ENCODE results near the gene SLC9A3.

Gene SLC9A3

DNA sequence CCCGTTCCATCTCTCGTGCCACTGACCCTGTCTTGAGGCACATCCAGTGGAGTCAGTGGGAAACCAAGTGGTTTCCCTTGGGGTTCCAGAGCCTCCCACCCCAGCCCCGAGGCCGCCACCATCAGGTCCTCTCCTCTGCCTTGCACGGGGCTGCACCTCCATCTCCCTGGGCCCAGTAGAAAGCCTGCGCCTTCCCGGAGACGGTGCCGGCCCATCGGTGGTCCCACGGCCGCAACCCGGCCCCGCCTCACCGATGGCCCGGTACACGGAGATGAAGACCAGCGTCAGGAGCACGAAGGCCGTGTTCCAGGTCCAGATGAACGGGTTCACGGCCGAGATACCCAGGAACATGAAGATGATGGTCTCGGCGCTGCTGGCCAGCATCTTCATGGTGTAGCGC lies 41.2 kb downstream of the SLC9A3 start:
- Histone ChIP-seq H3K27ac (ENCODE audit: low read depth, low read length) (no peak overlapping the region), H3K27me3 (ENCODE audit: control insufficient read depth, insufficient read depth, low read length) (peaks cover 15% of the 10 kb centered on the region), H3K36me3 (ENCODE audit: control insufficient read depth, insufficient read depth, low read length) (no peaks in the 10 kb centered on the region), H3K9ac (ENCODE audit: low read length) (no peak overlapping the region), H3K4me3 (ENCODE audit: low read length) (no peak overlapping the region), H3K4me1 (ENCODE audit: control insufficient read depth, insufficient read depth, low read length) (no peaks in the 10 kb centered on the region)

DNA sequence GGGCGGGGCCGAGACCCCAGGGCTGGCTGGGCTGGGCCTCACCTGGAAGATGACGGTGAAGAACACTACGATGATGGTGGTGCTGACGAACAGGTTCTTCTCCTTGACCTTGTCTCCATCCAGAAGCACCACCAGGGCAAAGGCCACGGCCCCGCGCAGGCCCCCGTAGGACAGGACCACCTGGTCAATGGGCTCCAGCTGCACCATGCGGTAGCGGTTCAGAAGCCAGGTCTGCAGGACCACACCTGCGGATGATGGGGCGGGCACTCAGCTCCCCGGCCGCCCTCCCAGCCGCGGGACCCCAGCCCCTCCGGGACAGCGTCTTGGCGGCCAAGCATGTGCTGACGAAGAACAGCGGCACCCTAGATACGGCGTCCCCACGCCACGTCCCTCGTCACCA lies 41.7 kb downstream of the SLC9A3 start:
- Histone ChIP-seq H3K4me1 (ENCODE audit: control insufficient read depth, insufficient read depth, low read length) (no peaks in the 10 kb centered on the region), H3K27ac (ENCODE audit: low read depth, low read length) (no peak overlapping the region), H3K4me3 (ENCODE audit: low read length) (no peak overlapping the region), H3K9ac (ENCODE audit: low read length) (no peak overlapping the region), H3K27me3 (ENCODE audit: control insufficient read depth, insufficient read depth, low read length) (peaks cover 17% of the 10 kb centered on the region), H3K36me3 (ENCODE audit: control insufficient read depth, insufficient read depth, low read length) (no peaks in the 10 kb centered on the region)

DNA sequence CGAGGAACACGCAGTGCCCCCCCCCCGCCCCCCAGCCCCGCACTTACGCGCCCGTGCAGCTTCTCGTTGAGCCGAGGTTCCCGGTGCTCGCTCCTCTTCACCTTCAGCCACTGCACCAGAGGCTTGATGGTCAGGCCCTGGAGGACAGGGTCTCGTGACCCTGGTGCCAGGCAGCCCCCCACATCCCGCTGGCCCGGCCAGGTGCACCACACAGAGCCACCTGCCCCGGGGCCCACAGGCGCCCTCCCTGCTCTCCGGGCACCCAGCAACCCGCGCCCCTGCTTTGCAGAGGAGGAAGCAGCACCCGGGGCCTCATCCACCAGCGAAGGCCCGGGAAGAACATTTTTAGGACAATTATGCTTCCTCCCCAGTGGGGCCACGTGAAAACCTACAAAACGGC lies 42.2 kb downstream of the SLC9A3 start:
- Histone ChIP-seq H3K27me3 (ENCODE audit: control insufficient read depth, insufficient read depth, low read length) (peaks cover 21% of the 10 kb centered on the region), H3K27ac (ENCODE audit: low read depth, low read length) (no peak overlapping the region), H3K4me3 (ENCODE audit: low read length) (no peak overlapping the region), H3K4me1 (ENCODE audit: control insufficient read depth, insufficient read depth, low read length) (no peaks in the 10 kb centered on the region), H3K36me3 (ENCODE audit: control insufficient read depth, insufficient read depth, low read length) (no peaks in the 10 kb centered on the region), H3K9ac (ENCODE audit: low read length) (no peak overlapping the region)

DNA sequence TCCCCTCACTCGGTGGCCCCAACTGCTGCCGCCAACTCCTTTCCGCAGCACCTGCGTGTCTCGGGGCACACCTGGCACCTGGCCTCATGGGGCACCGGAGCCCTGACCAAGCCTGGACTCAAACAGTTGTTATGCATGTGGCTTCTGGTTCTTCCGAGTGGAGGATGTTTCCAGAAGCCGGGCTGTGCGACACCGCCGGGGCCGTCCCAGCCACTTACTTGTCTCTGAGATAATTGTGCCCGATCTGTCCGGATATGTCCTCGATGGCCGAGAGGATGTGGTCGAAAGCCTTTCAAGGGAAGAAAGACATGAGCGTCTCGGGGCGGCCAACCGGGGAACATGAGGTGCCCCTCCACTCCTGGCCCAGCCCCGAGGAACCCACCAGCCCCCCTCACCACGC lies 42.9 kb downstream of the SLC9A3 start:
- peaks cover 27% of the 10 kb centered on the region for H3K27me3 ChIP-seq (ENCODE audit: control insufficient read depth, insufficient read depth, low read length)
- H3K9ac ChIP-seq (ENCODE audit: low read length) = no peak overlapping the region
- no peaks in the 10 kb centered on the region for H3K4me1 ChIP-seq (ENCODE audit: control insufficient read depth, insufficient read depth, low read length)
- no peak overlapping the region for H3K4me3 ChIP-seq (ENCODE audit: low read length)
- no peak overlapping the region for H3K27ac ChIP-seq (ENCODE audit: low read depth, low read length)
- H3K36me3 ChIP-seq (ENCODE audit: control insufficient read depth, insufficient read depth, low read length) = no peaks in the 10 kb centered on the region

DNA sequence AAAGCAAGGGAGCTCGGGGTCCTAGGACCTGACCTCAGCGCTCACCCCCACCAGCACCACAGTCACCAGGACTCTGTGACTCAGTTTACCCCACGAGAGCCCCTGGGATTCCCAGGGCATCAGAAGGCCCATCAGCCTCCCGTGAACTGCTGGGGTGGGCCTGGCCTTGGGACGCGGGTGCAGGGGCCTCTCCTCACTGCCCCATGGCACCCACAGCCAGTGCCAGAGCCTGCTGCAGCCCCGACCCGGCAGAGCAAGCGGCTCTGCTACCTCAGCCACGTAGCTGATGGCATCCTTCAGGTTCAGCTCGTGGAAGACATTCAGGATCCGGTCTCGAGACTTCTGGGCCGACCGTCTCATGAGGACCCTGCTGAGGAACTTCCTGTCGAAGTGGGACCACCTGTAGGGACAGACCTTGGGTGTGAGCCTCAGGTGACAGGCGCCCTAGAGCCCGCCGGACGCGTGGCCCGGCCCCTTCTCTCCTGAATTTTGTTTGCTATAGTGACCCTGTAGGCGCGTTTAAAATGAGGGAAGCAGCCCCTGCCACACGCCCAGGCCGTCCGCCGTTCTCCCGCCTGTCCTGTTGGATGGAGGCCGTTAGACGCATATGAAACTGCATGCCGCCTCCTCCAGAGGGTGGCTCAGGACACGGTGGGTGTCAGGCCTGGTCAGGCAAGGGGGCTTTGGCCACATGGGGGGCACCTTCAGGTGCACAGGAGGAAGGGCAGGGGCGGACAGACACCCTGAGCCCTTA lies 44.5 kb downstream of the SLC9A3 start:
- peaks cover 37% of the 10 kb centered on the region for H3K27me3 ChIP-seq (ENCODE audit: control insufficient read depth, insufficient read depth, low read length)

DNA sequence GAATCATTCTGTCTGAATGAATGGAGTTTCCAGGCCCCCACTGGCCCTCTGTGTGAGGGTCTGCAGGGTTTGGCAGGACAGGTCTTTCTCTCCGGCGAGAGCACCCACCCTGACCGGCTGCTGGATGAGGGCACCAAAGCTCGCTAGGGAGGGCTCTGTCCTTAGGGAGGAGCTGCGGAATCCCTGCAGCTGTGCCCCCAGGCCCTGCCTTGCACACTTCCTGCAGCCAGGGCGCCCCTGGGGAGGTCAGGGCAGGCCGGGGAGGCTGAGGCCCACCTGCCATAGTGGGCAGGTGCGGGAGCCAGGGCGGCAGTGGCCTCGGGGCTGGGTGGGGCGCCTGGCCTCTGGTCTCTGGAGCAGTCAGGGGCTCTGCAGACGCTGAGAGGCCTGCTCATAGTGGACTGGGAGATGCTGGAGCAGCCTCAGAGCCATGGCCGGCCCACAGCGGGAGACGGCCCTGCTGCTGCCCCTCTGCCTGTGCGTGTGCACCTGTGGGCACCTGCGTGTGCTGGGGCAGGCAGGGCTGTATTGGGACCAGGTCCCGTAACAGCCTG lies 45.2 kb downstream of the SLC9A3 start:
- Histone ChIP-seq H3K36me3 (ENCODE audit: control insufficient read depth, insufficient read depth, low read length) (no peaks in the 10 kb centered on the region), H3K27me3 (ENCODE audit: control insufficient read depth, insufficient read depth, low read length) (peaks cover 38% of the 10 kb centered on the region), H3K27ac (ENCODE audit: low read depth, low read length) (no peak overlapping the region), H3K4me1 (ENCODE audit: control insufficient read depth, insufficient read depth, low read length) (peaks cover 3% of the 10 kb centered on the region), H3K9ac (ENCODE audit: low read length) (no peak overlapping the region), H3K4me3 (ENCODE audit: low read length) (no peak overlapping the region)

More for the DNA sequence above, 44.5 kb downstream of the SLC9A3 start:
- Histone ChIP-seq H3K9ac (ENCODE audit: low read length) (no peak overlapping the region), H3K4me3 (ENCODE audit: low read length) (no peak overlapping the region), H3K27ac (ENCODE audit: low read depth, low read length) (no peak overlapping the region), H3K36me3 (ENCODE audit: control insufficient read depth, insufficient read depth, low read length) (no peaks in the 10 kb centered on the region), H3K4me1 (ENCODE audit: control insufficient read depth, insufficient read depth, low read length) (peaks cover 2% of the 10 kb centered on the region)

DNA sequence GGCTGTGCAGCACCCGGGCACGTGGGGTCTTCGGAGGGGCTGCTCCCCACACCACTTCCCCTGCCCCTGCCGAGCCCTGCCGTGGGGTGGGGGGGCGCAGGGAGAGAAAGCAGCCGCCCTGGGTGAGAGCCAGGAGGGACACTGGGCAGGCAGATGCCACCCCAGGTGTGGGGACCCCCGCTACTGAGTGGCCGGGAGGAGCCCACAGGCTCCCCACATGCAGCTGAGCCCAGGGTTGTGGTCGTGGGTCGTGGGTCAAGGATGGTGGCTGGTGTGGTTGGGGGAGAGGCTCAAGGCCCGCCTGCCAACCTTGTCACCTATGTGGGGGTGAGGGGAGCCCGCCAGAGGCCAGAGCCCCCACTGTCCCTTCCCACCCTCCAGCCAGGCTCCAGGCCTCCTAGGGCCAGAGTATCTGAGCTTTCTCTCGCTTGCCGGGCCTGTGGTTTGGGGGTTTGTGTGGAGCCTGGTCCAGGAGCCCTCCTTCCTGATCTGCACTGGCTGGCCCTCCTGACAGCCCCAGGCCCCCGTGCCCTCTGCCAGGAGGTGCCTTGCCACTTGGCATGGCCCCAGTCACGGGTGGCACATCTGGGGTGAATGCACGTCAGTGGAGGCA lies 45.8 kb downstream of the SLC9A3 start:
- Histone ChIP-seq H3K4me3 (ENCODE audit: low read length) (no peak overlapping the region), H3K9ac (ENCODE audit: low read length) (no peak overlapping the region), H3K36me3 (ENCODE audit: control insufficient read depth, insufficient read depth, low read length) (no peaks in the 10 kb centered on the region), H3K27me3 (ENCODE audit: control insufficient read depth, insufficient read depth, low read length) (peaks cover 38% of the 10 kb centered on the region), H3K27ac (ENCODE audit: low read depth, low read length) (no peak overlapping the region), H3K4me1 (ENCODE audit: control insufficient read depth, insufficient read depth, low read length) (peaks cover 3% of the 10 kb centered on the region)

DNA sequence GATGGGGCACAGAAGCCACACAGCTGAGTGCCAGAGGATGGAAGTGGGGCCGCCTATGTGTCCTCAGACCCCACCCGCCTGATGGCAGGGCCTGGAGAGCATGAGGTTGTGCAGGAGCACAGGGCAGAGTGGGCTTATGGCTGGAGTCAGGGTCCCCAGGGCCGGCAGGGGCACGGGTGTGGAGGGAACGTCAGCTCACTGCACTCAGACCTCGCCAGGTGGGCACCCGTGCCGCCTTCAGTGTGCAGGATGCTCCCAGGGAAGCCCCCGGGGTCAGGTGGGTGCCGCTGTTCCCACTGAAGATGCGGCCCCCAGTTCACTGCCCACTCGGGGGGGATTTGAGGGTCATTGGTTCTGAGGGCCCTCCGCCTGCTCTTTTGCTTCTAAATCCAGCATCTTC lies 46.4 kb downstream of the SLC9A3 start:
- peaks cover 3% of the 10 kb centered on the region for H3K4me1 ChIP-seq (ENCODE audit: control insufficient read depth, insufficient read depth, low read length)
- no peak overlapping the region for H3K27ac ChIP-seq (ENCODE audit: low read depth, low read length)
- H3K27me3 ChIP-seq (ENCODE audit: control insufficient read depth, insufficient read depth, low read length) = peaks cover 38% of the 10 kb centered on the region
- no peak overlapping the region for H3K9ac ChIP-seq (ENCODE audit: low read length)
- no peak overlapping the region for H3K4me3 ChIP-seq (ENCODE audit: low read length)
- no peaks in the 10 kb centered on the region for H3K36me3 ChIP-seq (ENCODE audit: control insufficient read depth, insufficient read depth, low read length)

DNA sequence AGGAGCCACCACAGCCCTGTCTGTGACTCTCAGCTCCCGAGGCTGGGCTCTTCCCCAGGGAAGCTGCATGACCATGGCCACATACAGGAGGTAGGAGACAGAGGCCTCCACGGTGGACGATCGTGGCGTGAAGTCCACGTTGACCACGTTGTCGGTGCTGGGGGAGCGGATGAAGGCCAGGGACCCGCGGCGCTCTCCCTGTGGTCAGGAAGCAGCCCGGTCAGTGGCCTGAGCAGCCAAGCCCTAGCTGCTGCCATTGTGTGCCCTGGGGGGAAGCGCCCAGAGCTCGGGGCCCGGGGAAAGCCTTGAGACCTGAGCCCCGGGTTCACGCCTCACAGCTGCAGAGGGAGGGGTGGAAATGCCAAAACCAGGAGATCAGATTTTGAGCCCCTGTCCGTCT lies 47.0 kb downstream of the SLC9A3 start:
- Histone ChIP-seq H3K4me3 (ENCODE audit: low read length) (no peak overlapping the region), H3K27ac (ENCODE audit: low read depth, low read length) (no peak overlapping the region), H3K27me3 (ENCODE audit: control insufficient read depth, insufficient read depth, low read length) (peaks cover 38% of the 10 kb centered on the region), H3K36me3 (ENCODE audit: control insufficient read depth, insufficient read depth, low read length) (no peaks in the 10 kb centered on the region), H3K4me1 (ENCODE audit: control insufficient read depth, insufficient read depth, low read length) (peaks cover 3% of the 10 kb centered on the region), H3K9ac (ENCODE audit: low read length) (no peak overlapping the region)

DNA sequence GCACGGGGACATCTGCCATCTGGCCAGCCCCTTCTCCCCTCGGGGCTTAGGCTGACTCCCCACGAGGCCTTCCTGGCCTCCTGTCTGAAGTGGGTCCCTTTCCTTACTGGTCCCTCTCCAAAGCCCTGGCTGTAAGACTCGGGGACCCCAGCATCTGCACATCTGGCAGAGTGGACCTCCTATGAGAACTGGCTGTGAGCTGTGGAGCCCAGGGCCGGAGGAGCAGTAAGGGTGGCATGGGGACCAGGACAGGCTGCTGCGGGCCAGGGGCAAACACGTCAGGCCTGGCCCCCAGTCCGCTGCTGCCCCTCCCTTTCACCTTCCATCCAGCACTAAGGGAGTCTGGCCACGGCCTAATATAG lies 47.5 kb downstream of the SLC9A3 start:
- H3K9ac ChIP-seq (ENCODE audit: low read length) = no peak overlapping the region
- H3K4me3 ChIP-seq (ENCODE audit: low read length) = no peak overlapping the region
- peaks cover 5% of the 10 kb centered on the region for H3K4me1 ChIP-seq (ENCODE audit: control insufficient read depth, insufficient read depth, low read length)
- H3K27me3 ChIP-seq (ENCODE audit: control insufficient read depth, insufficient read depth, low read length) = peaks cover 38% of the 10 kb centered on the region
- no peak overlapping the region for H3K27ac ChIP-seq (ENCODE audit: low read depth, low read length)
- H3K36me3 ChIP-seq (ENCODE audit: control insufficient read depth, insufficient read depth, low read length) = no peaks in the 10 kb centered on the region

DNA sequence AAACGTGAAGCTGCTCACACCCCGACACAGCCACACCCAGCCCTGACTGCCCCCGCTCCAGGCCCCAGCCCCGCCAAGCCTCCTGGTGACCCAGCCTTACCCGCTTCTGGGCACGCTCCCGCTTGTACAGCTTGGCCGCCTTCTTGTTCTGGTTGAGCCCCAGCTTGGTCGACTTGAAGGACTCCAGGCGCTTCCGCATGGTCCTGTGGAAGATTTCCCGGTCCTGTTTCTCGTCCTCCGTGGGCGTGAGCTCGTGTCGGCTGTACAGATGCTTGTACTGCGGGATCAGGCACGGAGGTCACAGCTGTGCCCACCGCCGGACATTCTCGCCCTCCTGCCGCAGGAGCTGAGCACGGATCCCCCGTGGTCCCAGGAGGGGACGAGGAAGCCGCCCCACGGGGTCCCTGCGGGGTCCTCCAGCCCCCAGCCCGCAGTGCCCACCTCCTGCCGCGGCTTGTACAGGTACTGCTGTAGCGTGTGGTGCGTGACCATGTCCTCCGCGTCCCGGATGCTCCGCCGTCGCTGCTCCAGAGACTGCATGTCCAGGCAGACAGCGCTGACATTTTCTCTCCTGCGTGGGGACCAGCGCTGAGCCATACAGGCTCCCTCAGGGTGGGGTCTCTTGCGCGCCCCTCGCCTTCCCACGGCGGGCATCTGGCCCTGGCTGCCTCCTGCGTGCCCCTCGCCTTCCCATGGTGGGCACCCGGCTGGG lies 48.0 kb downstream of the SLC9A3 start:
- peaks cover 6% of the 10 kb centered on the region for H3K4me1 ChIP-seq (ENCODE audit: control insufficient read depth, insufficient read depth, low read length)
- H3K4me3 ChIP-seq (ENCODE audit: low read length) = no peak overlapping the region
- no peak overlapping the region for H3K9ac ChIP-seq (ENCODE audit: low read length)
- no peak overlapping the region for H3K27ac ChIP-seq (ENCODE audit: low read depth, low read length)
- H3K27me3 ChIP-seq (ENCODE audit: control insufficient read depth, insufficient read depth, low read length) = peaks cover 38% of the 10 kb centered on the region
- no peaks in the 10 kb centered on the region for H3K36me3 ChIP-seq (ENCODE audit: control insufficient read depth, insufficient read depth, low read length)

DNA sequence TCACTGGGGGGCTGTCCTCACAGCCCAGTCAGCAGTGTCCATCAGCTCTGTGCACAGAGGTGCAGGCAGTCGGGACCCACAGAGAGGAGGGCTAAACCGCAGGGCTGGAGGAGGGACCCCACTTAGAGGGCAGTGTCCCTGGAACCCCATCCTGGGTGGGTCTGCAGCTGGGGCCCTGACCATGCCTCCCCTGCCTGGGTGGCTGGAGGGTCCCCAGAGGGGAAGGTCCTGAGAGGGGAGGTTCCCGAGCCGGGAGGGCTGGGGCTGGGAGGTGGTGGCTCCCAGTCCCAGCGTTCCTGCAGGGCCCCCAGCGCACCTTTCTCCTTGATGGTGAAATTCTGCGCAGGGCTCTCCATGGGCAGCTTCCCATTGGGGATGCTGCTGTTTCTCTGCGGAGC lies 48.5 kb downstream of the SLC9A3 start:
- Histone ChIP-seq H3K27me3 (ENCODE audit: control insufficient read depth, insufficient read depth, low read length) (peaks cover 38% of the 10 kb centered on the region), H3K36me3 (ENCODE audit: control insufficient read depth, insufficient read depth, low read length) (no peaks in the 10 kb centered on the region), H3K9ac (ENCODE audit: low read length) (no peak overlapping the region), H3K4me3 (ENCODE audit: low read length) (no peak overlapping the region), H3K27ac (ENCODE audit: low read depth, low read length) (no peak overlapping the region), H3K4me1 (ENCODE audit: control insufficient read depth, insufficient read depth, low read length) (peaks cover 6% of the 10 kb centered on the region)
